ENCODE results near the gene ITGA2B. TPM values are rescaled to one million over a fixed set of nuclear protein-coding genes. Genes with fewer than 3 reads are reported as not detected.

Gene ITGA2B
- total RNA-seq, 1 donor from 2014 or later = 0.44 TPM

DNA sequence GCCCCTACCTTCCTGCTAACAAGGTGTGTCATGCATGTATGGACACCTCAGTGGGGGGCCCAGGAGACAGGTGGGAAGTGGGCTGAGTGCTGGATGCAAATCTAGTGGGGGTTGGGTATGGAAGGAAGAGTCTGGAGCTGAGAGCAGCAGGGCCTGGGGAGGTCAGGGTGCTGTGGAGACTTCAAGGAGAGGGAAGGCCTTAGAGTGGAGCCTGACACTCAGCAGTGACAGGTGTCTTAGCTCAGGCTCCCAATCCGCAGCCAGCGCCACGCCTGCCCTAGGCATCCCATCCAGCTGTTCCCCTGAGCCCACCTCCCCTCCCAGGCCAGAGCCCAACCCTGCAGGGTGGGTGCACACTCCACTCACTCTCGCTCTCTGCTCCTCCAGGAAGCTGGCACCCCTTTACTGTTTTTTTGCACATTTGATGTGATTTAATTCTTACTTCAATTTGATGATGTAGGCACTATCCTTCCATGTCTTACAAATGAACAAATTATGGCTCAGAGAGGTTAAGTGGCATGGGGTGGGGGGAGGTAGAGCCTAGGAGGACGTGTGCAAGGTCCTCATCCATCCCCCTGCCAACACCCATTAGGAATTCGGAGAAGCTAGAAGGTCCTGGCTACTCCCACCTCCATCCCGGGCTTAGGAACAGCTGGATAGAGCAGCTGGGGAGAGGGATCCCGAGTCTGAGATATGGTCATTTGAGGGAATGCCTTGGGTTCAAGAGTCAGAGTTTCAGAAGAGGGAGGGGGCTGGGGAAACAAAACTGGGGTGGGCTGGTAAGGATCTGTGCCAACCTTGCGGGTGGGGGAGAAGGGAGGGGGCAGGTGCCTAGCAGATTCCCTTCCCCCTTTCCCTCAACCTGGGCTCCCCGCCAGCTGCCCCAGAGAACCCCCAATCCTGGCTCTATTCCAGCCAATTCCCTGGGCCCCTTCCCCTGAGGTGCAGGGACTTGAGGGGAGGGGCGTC lies 27.9 kb downstream of the ITGA2B start:
- intact Hi-C loops (cut with micrococcal nuclease) = no loop called here
- no peak overlapping the region for H3K27ac Mint-ChIP-seq

DNA sequence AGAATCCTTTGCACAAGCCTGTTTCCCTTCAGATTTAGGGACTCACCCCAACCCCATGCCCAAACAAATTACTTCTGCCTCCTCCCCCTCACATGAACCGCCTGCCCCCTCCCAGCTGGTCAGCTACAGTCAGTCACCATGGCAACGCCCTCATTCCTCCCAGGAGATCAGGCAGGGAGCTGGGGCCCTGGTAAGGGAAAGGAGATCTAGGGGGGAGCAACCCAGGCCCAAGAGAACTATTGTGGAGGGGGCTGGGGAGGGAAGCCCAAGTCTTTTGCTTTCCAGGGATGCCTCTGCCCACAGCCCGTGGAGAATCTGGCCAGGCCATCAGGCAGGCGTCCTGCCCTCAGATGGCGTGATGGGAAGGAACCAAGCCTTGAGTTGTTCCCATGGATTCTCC lies 28.6 kb downstream of the ITGA2B start:
- Mint-ChIP-seq H3K4me3 (no peak overlapping the region), H3K27me3 (ENCODE audit: insufficient read depth) (peaks cover 40% of the 10 kb centered on the region), H3K9me3 (no peaks in the 10 kb centered on the region), H3K4me1 (ENCODE audit: low read depth) (no peaks in the 10 kb centered on the region), H3K27ac (no peak overlapping the region), H3K36me3 (ENCODE audit: low read depth) (no peaks in the 10 kb centered on the region)
- no peak for DNase-seq (ENCODE audit: low spot score)
- intact Hi-C loops (cut with micrococcal nuclease) = no loop called here

More for the DNA sequence above, 27.9 kb downstream of the ITGA2B start:
- Mint-ChIP-seq H3K36me3 (ENCODE audit: low read depth) (no peaks in the 10 kb centered on the region), H3K4me3 (no peak overlapping the region), H3K4me1 (ENCODE audit: low read depth) (no peaks in the 10 kb centered on the region), H3K27me3 (ENCODE audit: insufficient read depth) (peaks cover 45% of the 10 kb centered on the region), H3K9me3 (no peaks in the 10 kb centered on the region)
- DNase-seq (ENCODE audit: low spot score) = no peak

DNA sequence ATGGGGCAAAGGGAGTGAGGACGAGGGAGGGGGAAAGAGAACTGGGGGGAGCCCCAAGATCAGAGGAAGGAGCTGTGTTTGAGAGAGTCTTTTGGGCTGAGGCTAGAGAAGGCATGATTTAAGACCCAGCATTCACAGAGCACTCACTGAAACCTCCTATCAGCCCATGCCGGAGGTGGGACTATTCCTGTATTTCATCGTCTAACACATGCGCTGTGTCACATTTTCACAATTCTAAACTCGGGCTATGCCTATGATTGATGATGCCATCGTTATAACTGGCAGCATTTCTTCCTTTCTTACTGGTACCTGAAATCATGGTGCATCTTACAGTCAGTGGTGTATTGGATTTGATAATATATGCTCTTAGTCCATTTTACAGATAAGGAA lies 29.3 kb downstream of the ITGA2B start:
- H3K27ac Mint-ChIP-seq = no peak overlapping the region

DNA sequence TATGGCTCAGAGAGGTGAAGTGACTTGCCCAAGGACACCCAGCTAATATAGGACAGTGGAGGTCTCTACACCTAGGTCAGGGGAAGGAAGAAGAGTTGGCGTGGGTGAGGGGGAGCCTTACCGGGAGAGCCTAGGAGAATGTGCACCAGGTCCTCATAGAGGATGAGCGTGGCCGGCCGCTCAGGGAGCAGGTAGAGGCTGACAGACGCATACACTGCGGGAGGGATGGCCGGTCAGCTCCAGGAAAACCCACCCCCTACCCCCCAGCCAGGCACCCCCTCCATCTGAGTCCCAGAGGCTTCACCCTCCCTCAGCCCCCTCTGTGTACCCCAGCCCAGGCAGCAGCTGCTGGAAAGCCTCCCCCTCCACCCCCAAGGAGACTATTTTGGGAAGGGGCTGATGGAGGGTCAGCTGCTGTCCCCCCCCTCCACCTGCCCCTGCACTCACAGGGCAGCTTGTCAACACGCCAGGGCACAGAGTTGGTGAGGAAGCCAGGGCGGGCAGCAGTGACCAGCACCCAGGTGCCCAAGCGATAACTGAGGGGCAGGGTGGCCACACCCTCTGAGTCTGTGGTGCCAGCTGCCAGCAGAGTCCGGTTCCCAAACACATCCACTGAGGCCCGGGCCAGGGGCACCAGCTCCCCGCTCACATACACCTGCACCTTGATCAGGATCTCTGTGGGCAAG lies 29.8 kb downstream of the ITGA2B start:
- intact Hi-C loops (cut with micrococcal nuclease) = no loop called here
- H3K27ac Mint-ChIP-seq = no peak overlapping the region
- DNase-seq (ENCODE audit: low spot score) = no peak
- H3K4me3 Mint-ChIP-seq = no peak overlapping the region
- peaks cover 38% of the 10 kb centered on the region for H3K27me3 Mint-ChIP-seq (ENCODE audit: insufficient read depth)
- no peaks in the 10 kb centered on the region for H3K9me3 Mint-ChIP-seq
- H3K36me3 Mint-ChIP-seq (ENCODE audit: low read depth) = no peaks in the 10 kb centered on the region
- no peaks in the 10 kb centered on the region for H3K4me1 Mint-ChIP-seq (ENCODE audit: low read depth)

More for the DNA sequence above, 29.3 kb downstream of the ITGA2B start:
- Mint-ChIP-seq H3K36me3 (ENCODE audit: low read depth) (no peaks in the 10 kb centered on the region), H3K27me3 (ENCODE audit: insufficient read depth) (peaks cover 42% of the 10 kb centered on the region), H3K4me1 (ENCODE audit: low read depth) (no peaks in the 10 kb centered on the region), H3K4me3 (no peak overlapping the region), H3K9me3 (no peaks in the 10 kb centered on the region)
- intact Hi-C loops (cut with micrococcal nuclease) = no loop called here
- no peak for DNase-seq (ENCODE audit: low spot score)

DNA sequence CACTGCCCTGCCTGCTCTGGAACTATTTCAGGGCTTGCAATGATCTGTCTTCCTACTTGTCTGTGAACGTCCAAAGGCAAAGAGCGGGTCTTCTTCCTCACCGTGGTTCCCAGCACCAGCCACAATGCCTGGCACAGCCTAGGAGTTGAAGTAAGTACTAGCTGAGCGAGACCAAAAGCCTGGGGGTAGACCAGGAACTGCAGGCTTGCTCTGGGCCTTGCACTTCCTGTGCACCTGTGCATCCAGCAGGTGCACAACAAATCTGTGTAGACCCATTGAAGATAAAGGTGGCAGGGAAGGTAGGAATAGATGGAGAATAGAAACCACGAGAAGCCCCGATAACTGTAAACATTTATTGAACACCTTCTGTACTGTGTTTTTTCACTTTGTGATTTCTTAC lies 30.4 kb downstream of the ITGA2B start:
- Mint-ChIP-seq H3K4me1 (ENCODE audit: low read depth) (no peaks in the 10 kb centered on the region), H3K27me3 (ENCODE audit: insufficient read depth) (peaks cover 34% of the 10 kb centered on the region), H3K36me3 (ENCODE audit: low read depth) (no peaks in the 10 kb centered on the region), H3K27ac (no peak overlapping the region), H3K4me3 (no peak overlapping the region), H3K9me3 (no peaks in the 10 kb centered on the region)
- no peak for DNase-seq (ENCODE audit: low spot score)
- intact Hi-C loops (cut with micrococcal nuclease) = no loop called here

DNA sequence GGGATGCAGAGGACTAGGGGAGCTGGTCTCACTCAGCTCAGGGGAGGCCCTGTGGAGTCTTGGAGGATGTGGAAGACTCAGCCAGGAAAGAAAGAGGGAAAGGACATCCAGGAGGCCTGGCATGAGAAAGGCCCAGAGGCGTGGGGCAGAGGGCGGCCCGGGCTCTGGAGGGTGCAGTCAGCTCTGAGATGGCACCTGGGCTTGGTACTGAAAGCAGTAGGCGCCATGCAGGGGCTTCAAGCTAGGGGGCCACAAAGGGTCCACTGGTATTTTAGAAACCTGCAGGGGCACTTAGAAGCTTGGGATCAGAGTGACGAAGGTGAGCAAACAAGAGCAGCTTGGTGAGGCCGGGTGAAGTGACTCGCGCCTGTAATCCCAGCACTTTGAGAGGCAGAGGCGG lies 31.4 kb downstream of the ITGA2B start:
- Mint-ChIP-seq H3K4me1 (ENCODE audit: low read depth) (no peaks in the 10 kb centered on the region), H3K9me3 (no peaks in the 10 kb centered on the region), H3K36me3 (ENCODE audit: low read depth) (peaks cover under 1% of the 10 kb centered on the region), H3K4me3 (no peak overlapping the region), H3K27ac (no peak overlapping the region), H3K27me3 (ENCODE audit: insufficient read depth) (peaks cover 34% of the 10 kb centered on the region)
- DNase-seq (ENCODE audit: low spot score) = no peak
- intact Hi-C loops (cut with micrococcal nuclease) = no loop called here

DNA sequence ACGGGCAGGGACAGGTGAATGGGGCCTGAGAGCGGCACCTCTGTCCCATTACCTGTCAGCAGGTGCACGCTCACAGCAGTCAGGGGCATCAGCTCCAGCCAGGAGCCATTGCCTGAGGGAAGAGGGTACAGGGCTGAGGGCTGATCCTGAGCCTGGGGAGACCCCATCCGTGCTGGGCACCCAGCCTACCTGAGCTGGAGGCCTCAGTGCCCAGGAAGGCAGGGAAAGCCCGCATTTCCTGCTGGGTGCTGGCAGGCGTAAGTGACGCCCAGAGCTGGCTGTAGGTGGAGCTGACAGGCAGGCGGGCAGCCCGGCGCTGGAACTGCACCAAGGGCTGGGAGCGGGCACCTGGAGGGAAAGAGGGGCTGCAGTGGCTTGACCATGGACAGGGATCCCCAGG lies 33.2 kb downstream of the ITGA2B start:
- peaks cover 23% of the 10 kb centered on the region for H3K27me3 Mint-ChIP-seq (ENCODE audit: insufficient read depth)
- no peaks in the 10 kb centered on the region for H3K9me3 Mint-ChIP-seq
- H3K36me3 Mint-ChIP-seq (ENCODE audit: low read depth) = peaks cover 4% of the 10 kb centered on the region
- intact Hi-C loops (cut with micrococcal nuclease) = no loop called here
- H3K4me3 Mint-ChIP-seq = no peak overlapping the region
- no peak for DNase-seq (ENCODE audit: low spot score)
- no peaks in the 10 kb centered on the region for H3K4me1 Mint-ChIP-seq (ENCODE audit: low read depth)
- no peak overlapping the region for H3K27ac Mint-ChIP-seq

DNA sequence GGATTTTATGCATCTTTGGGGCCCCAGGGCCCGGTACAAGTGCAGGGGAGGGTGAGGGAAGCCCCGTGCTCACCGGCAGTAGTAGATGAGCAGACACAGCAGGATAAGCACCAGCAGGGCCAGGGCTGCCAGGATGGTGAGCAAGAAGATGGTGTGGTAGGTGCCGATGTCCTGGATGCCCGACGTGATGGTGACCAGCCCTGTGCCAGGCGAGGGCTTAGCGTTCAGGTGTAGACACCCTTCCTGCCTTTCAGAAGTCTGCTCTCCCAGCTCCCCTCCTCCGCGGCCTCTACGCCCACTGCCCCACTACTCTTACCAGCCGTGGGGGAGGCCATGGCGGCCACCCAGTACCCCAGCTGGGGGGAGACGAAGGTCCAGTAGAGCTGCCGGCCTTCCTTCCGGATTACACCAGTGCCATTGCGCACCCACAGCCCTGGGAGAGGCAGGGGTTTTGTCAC lies 33.8 kb downstream of the ITGA2B start:
- Mint-ChIP-seq H3K27me3 (ENCODE audit: insufficient read depth) (peaks cover 21% of the 10 kb centered on the region), H3K4me1 (ENCODE audit: low read depth) (no peaks in the 10 kb centered on the region), H3K27ac (no peak overlapping the region), H3K36me3 (ENCODE audit: low read depth) (peaks cover 4% of the 10 kb centered on the region), H3K9me3 (no peaks in the 10 kb centered on the region), H3K4me3 (no peak overlapping the region)
- no peak for DNase-seq (ENCODE audit: low spot score)
- intact Hi-C loops (cut with micrococcal nuclease) = no loop called here

DNA sequence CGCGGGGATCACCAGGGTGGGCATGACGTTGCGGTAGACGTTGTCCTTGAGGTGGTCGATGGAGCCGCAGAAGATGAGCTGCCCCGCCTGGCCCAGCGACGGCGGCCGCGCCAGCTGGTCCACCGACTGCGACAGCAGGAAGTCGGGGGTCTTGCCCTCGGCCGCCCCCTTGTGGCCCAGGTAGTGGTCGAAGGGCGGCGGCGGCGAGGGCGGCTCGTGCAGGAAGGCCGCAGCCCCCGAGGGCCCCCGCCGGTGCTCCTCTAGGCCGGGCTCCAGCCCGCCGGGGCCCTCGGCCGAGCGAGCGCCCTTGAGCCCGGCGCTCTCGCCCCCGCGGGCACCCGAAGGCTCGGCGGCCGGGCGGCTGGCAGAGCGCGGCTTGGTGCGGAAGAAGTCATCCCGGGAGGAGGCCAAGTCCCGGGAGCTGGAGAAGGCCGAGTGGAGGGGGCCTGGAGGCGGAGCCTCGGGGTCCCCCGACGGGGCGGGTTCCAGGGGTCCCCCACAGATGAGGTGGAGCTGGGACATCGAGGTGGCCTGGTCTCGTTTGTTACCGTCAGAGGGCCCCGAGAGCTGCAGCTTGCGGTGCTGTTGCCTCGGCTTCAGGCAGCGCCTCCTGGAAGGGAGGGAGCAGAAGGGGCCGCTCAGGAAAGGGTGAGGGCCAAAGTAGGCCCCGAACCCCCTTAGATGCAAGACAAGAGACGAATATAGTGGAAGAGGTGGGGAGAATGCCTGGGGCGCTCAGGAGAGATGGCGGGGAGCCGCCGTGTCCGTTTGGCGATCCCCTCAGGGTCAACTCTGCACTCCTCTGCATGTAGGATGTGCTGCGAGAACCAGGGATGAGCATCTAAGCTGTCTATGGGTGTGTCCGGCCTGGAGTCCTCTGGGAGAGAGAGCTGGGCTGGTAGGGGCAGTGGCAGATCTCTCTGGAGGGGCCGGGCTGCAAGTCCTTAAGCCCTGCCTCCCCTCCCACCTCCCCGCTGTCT lies 34.6 kb downstream of the ITGA2B start:
- Mint-ChIP-seq H3K4me1 (ENCODE audit: low read depth) (no peaks in the 10 kb centered on the region), H3K4me3 (peak overlapping the region; percentile 45), H3K27ac (no peak overlapping the region), H3K27me3 (ENCODE audit: insufficient read depth) (peaks cover 14% of the 10 kb centered on the region), H3K9me3 (no peaks in the 10 kb centered on the region), H3K36me3 (ENCODE audit: low read depth) (peaks cover 4% of the 10 kb centered on the region)
- DNase-seq (ENCODE audit: low spot score) = peak; percentile 24
- intact Hi-C loops (cut with micrococcal nuclease) = no loop called here

DNA sequence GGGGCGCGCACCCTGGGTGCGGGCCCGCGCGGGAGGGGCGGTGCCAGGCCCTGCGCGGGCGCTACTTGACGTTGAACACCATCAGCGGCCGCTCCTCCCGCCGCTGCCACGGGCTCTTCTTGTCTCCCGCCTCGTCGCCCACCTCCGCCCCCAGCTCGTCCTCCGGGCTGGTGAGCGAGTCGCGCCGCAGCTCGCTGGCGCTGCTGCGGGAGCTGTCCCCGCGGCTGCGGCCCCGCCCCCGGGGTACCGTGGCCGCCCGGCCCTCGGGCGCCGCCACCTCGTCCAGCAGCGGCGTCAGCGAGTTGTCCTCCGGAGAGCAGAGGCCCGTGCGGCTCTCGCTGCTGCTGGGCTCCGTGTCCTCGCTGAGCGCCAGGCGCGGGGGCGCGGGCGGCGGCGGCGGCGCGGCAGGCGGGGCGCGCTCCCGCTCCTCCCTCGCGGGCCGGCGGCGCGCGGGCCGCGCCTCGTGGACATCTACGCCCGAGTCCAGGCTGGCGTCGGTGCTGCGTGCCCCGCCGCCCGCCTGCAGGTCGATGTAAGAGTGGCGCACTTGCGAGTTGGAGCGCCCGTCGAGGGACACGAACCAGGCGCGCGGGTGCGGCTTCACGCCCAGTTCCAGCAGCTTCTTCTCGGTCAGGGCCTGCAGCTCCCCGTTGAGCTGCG lies 35.6 kb downstream of the ITGA2B start:
- H3K27ac Mint-ChIP-seq = no peak overlapping the region
- intact Hi-C loops (cut with micrococcal nuclease) = no loop called here

DNA sequence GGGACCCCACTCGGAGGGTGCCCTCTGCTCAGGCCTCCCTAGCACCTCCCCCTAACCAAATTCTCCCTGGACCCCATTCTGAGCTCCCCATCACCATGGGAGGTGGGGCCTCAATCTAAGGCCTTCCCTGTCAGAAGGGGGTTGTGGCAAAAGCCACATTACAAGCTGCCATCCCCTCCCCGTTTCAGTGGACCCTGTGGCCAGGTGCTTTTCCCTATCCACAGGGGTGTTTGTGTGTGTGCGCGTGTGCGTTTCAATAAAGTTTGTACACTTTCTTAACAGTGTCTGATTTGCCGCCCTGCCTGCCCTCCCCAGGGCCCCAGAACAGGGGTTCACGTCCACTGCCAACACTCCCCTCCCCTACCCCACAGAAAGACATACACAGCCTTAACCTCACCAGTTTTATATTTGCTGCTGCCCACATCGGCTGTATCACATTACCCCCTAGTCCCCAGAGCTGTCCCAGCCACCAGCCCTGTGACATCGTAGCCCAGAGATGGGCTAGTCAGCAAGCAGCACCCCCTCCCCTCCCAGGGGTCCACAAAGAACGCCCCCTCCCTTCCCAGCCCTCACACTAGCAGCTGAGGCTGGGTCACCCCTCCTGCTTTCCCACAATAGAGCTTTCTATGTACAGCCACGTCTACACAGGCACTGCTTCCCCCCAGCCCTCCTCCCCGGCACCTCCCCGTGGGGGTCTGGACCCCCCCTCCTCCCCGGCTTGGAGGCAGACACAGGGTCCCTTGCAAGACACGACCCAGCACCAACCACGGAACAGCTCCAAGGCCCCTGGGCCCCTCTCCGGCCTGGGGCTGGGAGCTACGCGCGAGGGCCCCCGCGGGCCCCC lies 36.4 kb downstream of the ITGA2B start:
- Mint-ChIP-seq H3K36me3 (ENCODE audit: low read depth) (peaks cover 7% of the 10 kb centered on the region), H3K9me3 (no peaks in the 10 kb centered on the region), H3K4me1 (ENCODE audit: low read depth) (peaks cover 8% of the 10 kb centered on the region), H3K27ac (peak overlapping the region; percentile 44), H3K27me3 (ENCODE audit: insufficient read depth) (peaks cover 6% of the 10 kb centered on the region), H3K4me3 (peak overlapping the region; percentile 70)
- DNase-seq (ENCODE audit: low spot score) = no peak
- intact Hi-C loops (cut with micrococcal nuclease) = no loop called here

More for the DNA sequence above, 35.6 kb downstream of the ITGA2B start:
- Mint-ChIP-seq H3K9me3 (no peaks in the 10 kb centered on the region), H3K4me1 (ENCODE audit: low read depth) (peaks cover under 1% of the 10 kb centered on the region), H3K36me3 (ENCODE audit: low read depth) (peaks cover 7% of the 10 kb centered on the region), H3K27me3 (ENCODE audit: insufficient read depth) (peaks cover 8% of the 10 kb centered on the region), H3K4me3 (peak overlapping the region; percentile 45)
- DNase-seq (ENCODE audit: low spot score) = peak; percentile 13

Measured in activated T-helper 1 cell treated with anti-CD3 and anti-CD28 coated beads, Interleukin-12 subunit alpha, Interleukin-12 subunit beta, Interleukin-2, Interleukin-4 antibody, amounts not matched to agents 30 ng/mL and 10 ng/mL and 1 ng/mL, durations not matched to agents 14 hours and 24 hours and 36 hours (primary cell).